ENCODE measurements around the gene ARHGAP26. TPM values are rescaled to one million over a fixed set of nuclear protein-coding genes. Genes with fewer than 3 reads are reported as not detected.

Gene ARHGAP26
- polyA plus RNA-seq, 1 donor (not counting 4 experiments of a cell fraction or from before 2014, with no cell fraction given): 3.9 TPM

GRCh38 chr5:142823806-142824205 lies 53.6 kb downstream of the ARHGAP26 start:
- Histone ChIP-seq H3K4me2 (ENCODE audit: control insufficient read depth, extremely low read depth, insufficient read depth, low read depth, low read length) (no peak overlapping the region), H3K79me2 (ENCODE audit: control insufficient read depth, insufficient read depth, low read length) (no peaks in the 10 kb centered on the region), H4K20me1 (ENCODE audit: control insufficient read depth, extremely low read depth, insufficient read depth, low read length) (no peaks in the 10 kb centered on the region), H3K4me3 (ENCODE audit: control insufficient read depth in 2 of 3, extremely low read depth in 1 of 3, insufficient read depth in 2 of 3, low read depth in 1 of 3, low read length in 3 of 3) (no peak overlapping the region), H3K4me1 (ENCODE audit: control insufficient read depth, extremely low read depth, insufficient read depth, low read length) (peaks cover 52% of the 10 kb centered on the region), H3K27me3 (ENCODE audit: control insufficient read depth, extremely low read depth, insufficient read depth, low read length) (no peaks in the 10 kb centered on the region), H3K9ac (ENCODE audit: control insufficient read depth, extremely low read depth, insufficient read depth, low read length) (no peak overlapping the region), H2AFZ (ENCODE audit: control insufficient read depth, low read length) (no peak overlapping the region), H3K27ac (ENCODE audit: control insufficient read depth, insufficient read depth, low read length) (no peak overlapping the region), H3K9me3 (ENCODE audit: control insufficient read depth, low read depth, low read length) (no peaks in the 10 kb centered on the region), H3K9me1 (ENCODE audit: control insufficient read depth, extremely low read depth, insufficient read depth, low read length) (no peaks in the 10 kb centered on the region), H3K36me3 (ENCODE audit: control insufficient read depth in 2 of 2, extremely low read depth in 1 of 2, insufficient read depth in 2 of 2, low read length in 2 of 2) (no peaks in the 10 kb centered on the region)
- TF ChIP-seq EZH2 (IDR thresholded peaks at IDR 0.05; ENCODE audit: low read length): no peak
- no peak for TF ChIP-seq CTCF (optimal IDR thresholded peaks at IDR 0.05 in 1 of 3, IDR thresholded peaks at IDR 0.05 in 1 of 3, conservative IDR thresholded peaks at IDR 0.05 in 1 of 3; ENCODE audit: extremely low read depth in 1 of 3, insufficient read depth in 2 of 3, low read length in 3 of 3)
- dilution Hi-C loops (cut with MboI; ENCODE audit: extremely low pct_ligation_motif_present, low sequenced_read_pairs): no loop called here
- DNase-seq (ENCODE audit: low read depth, low spot score) (no peak), FAIRE-seq (peak; percentile 13)

DNA sequence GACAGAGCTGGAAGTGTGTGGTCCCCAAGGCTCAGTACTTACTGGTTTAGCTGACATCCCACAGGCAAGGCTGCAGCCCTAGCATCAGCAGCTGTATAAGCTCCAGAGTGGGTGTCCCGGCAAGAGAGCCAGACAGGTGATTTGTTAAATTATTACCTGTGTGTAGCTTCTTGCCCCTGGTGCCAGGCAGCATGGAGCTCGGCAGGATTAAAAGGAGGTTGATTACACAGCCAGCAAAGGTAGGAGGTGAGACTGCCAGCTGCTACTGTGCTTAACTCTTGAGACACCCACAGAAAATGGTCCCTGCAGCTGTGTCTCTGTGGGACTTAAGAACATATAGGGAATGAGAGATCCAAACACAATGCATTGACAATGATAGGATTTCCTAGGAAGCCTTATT lies 54.2 kb downstream of the ARHGAP26 start:
- H3K9ac ChIP-seq (ENCODE audit: control insufficient read depth, extremely low read depth, insufficient read depth, low read length): no peak overlapping the region
- H3K36me3 ChIP-seq (ENCODE audit: control insufficient read depth in 2 of 2, extremely low read depth in 1 of 2, insufficient read depth in 2 of 2, low read length in 2 of 2): no peaks in the 10 kb centered on the region
- no peak overlapping the region for H3K4me2 ChIP-seq (ENCODE audit: control insufficient read depth, extremely low read depth, insufficient read depth, low read depth, low read length)
- H3K27me3 ChIP-seq (ENCODE audit: control insufficient read depth, extremely low read depth, insufficient read depth, low read length): no peaks in the 10 kb centered on the region
- peaks cover 49% of the 10 kb centered on the region for H3K4me1 ChIP-seq (ENCODE audit: control insufficient read depth, extremely low read depth, insufficient read depth, low read length)
- H3K79me2 ChIP-seq (ENCODE audit: control insufficient read depth, insufficient read depth, low read length): no peaks in the 10 kb centered on the region
- H4K20me1 ChIP-seq (ENCODE audit: control insufficient read depth, extremely low read depth, insufficient read depth, low read length): no peaks in the 10 kb centered on the region
- dilution Hi-C loops (cut with MboI; ENCODE audit: extremely low pct_ligation_motif_present, low sequenced_read_pairs): no loop called here
- H3K27ac ChIP-seq (ENCODE audit: control insufficient read depth, insufficient read depth, low read length): no peak overlapping the region
- H2AFZ ChIP-seq (ENCODE audit: control insufficient read depth, low read length): no peak overlapping the region
- H3K9me3 ChIP-seq (ENCODE audit: control insufficient read depth, low read depth, low read length): no peaks in the 10 kb centered on the region
- no peak overlapping the region for H3K4me3 ChIP-seq (ENCODE audit: control insufficient read depth in 2 of 3, extremely low read depth in 1 of 3, insufficient read depth in 2 of 3, low read depth in 1 of 3, low read length in 3 of 3)
- no peak for TF ChIP-seq CTCF (optimal IDR thresholded peaks at IDR 0.05 in 1 of 3, IDR thresholded peaks at IDR 0.05 in 1 of 3, conservative IDR thresholded peaks at IDR 0.05 in 1 of 3; ENCODE audit: extremely low read depth in 1 of 3, insufficient read depth in 2 of 3, low read length in 3 of 3)
- no peak for TF ChIP-seq EZH2 (IDR thresholded peaks at IDR 0.05; ENCODE audit: low read length)
- H3K9me1 ChIP-seq (ENCODE audit: control insufficient read depth, extremely low read depth, insufficient read depth, low read length): no peaks in the 10 kb centered on the region
- FAIRE-seq (no peak), DNase-seq (ENCODE audit: low read depth, low spot score) (no peak)

Measured in keratinocyte (primary cell).